GM10248 (cell line): ENCODE data around the gene UBTF.
A peak's percentile ranks its signal among the peaks of the same experiment; 100 is the strongest.

Experiments used
- CTCF ChIA-PET: fragments of 300-600 bp; sonication (Branson Sonifier 250); formaldehyde crosslinking; extraction: SDS; loops from one replicate; lab custom pipeline; 2021; ENCODE audit warnings: antibody characterized with exemption; lab: Yijun Ruan, JAX
- POLR2A ChIA-PET: fragments of 350-650 bp; sonication (Branson Sonifier 250); formaldehyde crosslinking; extraction: SDS; loops from one replicate; lab custom pipeline; 2020; ENCODE audit warnings: antibody characterized with exemption; lab: Yijun Ruan, JAX
- DNase-seq: peaks from one replicate; pipeline ENCODE4 v3.0.0; 2012; ENCODE audit errors: extremely low spot score
- TF ChIP-seq, protein P1 (sequence below): IDR thresholded peaks from 2 replicates; pipeline ENCODE4 v1.5.1; 2012; ENCODE audit warnings: mild to moderate bottlenecking, low read depth; ENCODE audit errors: extremely low read depth, missing control alignments, control extremely low read depth

Gene UBTF

DNA sequence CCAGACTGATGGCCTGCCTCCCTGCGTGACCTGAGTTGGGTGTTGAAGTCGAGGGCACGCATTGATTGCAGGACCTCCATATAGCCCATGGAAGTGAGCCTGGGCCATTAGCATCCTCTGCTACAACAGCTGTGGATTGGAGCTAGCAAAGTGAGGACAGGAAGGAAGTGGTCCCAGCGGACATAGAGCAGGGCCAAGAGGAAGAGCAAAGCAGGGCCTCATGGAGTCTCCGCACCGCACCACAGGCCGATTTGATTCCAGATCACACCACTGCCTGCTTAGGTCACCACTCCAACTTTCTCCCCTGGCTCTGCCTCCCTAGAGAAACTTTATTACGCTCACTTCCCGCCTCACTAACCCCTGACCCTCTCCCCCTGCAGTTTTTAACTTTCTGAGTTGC lies 10.7 kb upstream of the UBTF start:
- ChIA-PET POLR2A (interaction anchor here (0.6 kb wide), 1 partner anchor 49 kb away, joined by 4 read pairs; no protein-coding TSS in a partner anchor), CTCF (interaction anchor here (2.0 kb wide), 1 partner anchor 20 kb away, joined by 8 read pairs; no protein-coding TSS in a partner anchor)
- DNase-seq, result no peak
- TF ChIP-seq, protein P1, sequence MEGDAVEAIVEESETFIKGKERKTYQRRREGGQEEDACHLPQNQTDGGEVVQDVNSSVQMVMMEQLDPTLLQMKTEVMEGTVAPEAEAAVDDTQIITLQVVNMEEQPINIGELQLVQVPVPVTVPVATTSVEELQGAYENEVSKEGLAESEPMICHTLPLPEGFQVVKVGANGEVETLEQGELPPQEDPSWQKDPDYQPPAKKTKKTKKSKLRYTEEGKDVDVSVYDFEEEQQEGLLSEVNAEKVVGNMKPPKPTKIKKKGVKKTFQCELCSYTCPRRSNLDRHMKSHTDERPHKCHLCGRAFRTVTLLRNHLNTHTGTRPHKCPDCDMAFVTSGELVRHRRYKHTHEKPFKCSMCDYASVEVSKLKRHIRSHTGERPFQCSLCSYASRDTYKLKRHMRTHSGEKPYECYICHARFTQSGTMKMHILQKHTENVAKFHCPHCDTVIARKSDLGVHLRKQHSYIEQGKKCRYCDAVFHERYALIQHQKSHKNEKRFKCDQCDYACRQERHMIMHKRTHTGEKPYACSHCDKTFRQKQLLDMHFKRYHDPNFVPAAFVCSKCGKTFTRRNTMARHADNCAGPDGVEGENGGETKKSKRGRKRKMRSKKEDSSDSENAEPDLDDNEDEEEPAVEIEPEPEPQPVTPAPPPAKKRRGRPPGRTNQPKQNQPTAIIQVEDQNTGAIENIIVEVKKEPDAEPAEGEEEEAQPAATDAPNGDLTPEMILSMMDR, result no peak

GRCh38 chr17:44229090-44229489 lies 9.6 kb upstream of the UBTF start:
- no peak for DNase-seq
- TF ChIP-seq, protein P1, result no peak
- CTCF ChIA-PET, result interaction anchor here (0.9 to 2.1 kb wide), 4 partner anchors 9 to 116 kb away, joined by 3 to 8 read pairs (median 4); partner anchors contain the start of genes GRN and UBTF
- POLR2A ChIA-PET, result no interaction called here

DNA sequence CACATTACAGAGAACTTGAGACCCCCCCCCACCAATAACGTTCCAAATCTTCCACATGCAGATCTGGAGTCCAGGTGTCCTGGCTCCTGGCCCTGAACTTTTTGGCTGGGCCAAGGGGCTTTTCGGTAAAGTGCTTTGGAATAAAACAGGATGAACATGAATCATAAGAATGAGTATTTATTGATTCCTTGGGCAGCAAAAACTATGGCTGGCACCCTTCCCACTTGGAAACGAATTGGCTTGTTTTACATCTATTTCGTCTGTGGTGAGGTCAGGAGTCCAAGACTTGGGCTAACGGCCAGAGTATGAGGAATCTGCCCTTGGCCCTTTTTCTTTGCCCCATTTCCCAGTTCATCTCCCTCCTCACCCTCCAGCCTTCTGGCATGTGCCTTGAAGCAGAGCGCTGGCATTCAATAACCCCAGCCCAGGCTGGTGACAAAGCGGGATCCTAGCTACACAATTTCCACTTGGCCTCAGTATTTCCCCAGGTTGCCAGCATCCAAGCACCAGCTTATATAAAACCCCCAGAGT lies 4.1 kb upstream of the UBTF start:
- TF ChIP-seq, protein P1, result no peak
- POLR2A ChIA-PET, result no interaction called here
- CTCF ChIA-PET, result interaction anchor here (0.7 to 1.2 kb wide), 2 partner anchors 8 to 14 kb away, joined by 3 to 4 read pairs; no protein-coding TSS in a partner anchor
- no peak for DNase-seq

- ChIA-PET POLR2A (interaction anchor here (0.5 to 1.2 kb wide), 6 partner anchors 23 to 1214 kb away, joined by 3 to 7 read pairs (median 4); partner anchors contain the start of gene ATXN7L3), CTCF (interaction anchor here (0.7 to 15.0 kb wide), 15 partner anchors 9 to 130 kb away, joined by 3 to 234 read pairs (median 3); partner anchors contain the start of gene GRN)
- DNase-seq, result peak; percentile 75
- TF ChIP-seq, protein P1, result no peak
These were observed 2.8 kb upstream of the UBTF start for GRCh38 chr17:44222112-44222869.

DNA sequence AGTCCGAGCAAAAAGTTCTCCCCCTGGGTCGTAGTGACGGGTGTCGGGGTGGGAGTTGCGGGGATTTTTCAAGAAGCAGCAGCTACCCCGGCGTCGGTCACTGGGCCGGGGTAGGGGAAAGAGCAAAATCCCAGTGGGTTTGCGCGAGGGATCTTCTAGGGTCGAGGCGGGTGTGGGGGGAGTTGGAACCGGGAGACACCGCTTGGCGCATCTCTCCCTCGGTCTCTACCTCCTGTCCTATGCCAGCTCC lies 2.3 kb upstream of the UBTF start:
- no peak for DNase-seq
- TF ChIP-seq, protein P1, result no peak
- ChIA-PET POLR2A (interaction anchor here (0.6 to 1.2 kb wide), 4 partner anchors 22 to 931 kb away, joined by 3 to 7 read pairs (median 4); no protein-coding TSS in a partner anchor), CTCF (interaction anchor here (0.7 to 15.0 kb wide), 16 partner anchors 10 to 301 kb away, joined by 3 to 234 read pairs (median 3); partner anchors contain the start of gene GRN)

GRCh38 chr17:44221084-44221861 lies 1.8 kb upstream of the UBTF start:
- ChIA-PET CTCF (interaction anchor here (0.7 to 15.0 kb wide), 17 partner anchors 10 to 302 kb away, joined by 3 to 234 read pairs (median 3); partner anchors contain the start of gene GRN), POLR2A (interaction anchor here (0.6 to 1.2 kb wide), 5 partner anchors 21 to 932 kb away, joined by 3 to 10 read pairs (median 4); no protein-coding TSS in a partner anchor)
- TF ChIP-seq, protein P1, result no peak
- DNase-seq, result peak; percentile 77
